NCI-H146 treated with DMSO at 0.1 percent for 48 hours (cell line): ENCODE measurements around the gene HOXD1.

ENCODE experiments used
- DNase-seq: peaks from one replicate; lab custom pipeline; 2025; ENCODE audit not compliant: unreplicated experiment; lab: John Stamatoyannopoulos, UW

HOXD1 gene

DNA sequence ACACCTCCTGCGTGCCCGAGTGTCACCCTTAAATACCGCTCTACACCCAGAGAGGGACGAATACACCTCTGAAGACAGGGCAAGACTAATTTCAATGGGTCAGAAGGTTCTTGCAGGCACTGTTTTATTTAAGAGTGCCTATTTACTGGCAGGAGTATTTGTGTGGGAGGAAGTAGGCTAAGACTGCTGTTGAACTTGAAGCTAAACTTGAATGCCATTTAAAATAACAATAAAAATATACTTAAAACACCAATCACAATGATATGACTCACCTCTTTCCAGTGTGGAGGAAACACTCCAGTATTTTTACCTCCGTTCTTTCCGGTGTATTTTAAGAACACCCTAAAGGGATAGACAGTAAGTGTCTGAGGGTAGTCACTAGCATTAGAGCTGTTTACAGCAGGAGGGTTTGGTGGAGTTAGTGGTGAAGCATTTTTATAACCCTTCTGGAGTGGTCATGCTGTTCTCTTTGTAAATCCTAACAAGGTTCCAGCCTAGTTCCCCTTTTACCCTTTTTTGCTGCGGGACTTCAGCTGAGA, 9.6 kb upstream of the HOXD1 start:
- DNase-seq, result peak; percentile 23

DNA sequence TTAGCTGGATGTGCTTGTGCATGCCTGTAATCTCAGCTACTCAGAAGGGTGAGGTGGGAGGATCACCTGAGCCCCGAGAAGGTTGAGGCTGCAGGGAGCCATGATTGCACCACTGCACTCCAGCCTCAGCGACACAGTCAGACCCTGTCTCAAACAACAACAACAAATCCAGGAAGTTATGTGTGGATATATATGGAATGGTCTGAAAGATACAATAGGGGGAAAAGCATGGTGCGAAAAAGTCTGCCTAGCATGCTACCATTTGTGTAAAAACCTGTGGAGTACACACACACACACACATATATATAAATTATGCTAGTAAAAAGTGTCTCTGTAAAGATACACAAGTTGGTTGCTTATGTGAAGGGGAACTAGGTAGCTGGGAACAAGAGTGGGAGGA, 6.9 kb upstream of the HOXD1 start:
- DNase-seq, result no peak

DNA sequence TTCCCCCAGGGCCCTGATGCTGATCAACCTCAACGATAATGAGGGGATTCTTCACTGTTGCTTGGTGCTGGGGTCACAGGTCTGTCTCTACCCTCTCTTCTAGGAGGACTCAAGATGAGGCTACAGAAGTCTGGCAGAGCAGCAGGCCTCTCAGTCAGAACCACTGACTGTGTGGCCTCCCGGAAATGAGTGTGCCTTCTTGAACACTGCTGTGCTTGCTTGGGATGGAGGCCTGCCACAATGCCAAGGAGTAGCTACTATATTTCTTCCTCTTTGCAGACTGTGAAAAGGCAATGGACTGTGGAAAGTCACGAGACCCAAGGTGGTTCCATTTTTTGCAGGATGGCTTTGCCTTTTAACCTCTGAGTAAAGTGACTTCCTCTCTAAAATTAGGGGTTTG, 5.8 kb upstream of the HOXD1 start:
- no peak for DNase-seq

DNA sequence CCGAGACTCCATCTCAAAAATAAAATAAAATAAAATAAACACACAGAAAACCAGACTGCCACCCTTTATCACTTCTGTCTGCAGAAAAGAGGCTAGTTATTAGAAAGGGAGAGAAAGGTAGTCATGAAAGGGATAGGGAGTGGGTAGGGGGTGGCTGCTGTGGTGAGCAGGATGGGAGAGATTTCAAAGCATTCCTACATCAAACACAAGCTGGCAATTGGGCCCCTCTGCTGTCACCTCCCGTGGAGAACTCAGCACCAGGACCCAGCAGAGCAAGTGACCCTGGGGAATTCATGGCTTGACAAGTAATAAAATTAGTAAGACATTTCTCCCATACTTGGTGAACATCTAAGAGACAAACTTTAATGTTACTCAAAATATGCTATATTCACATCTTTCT, 3.7 kb upstream of the HOXD1 start:
- DNase-seq, result no peak

DNA sequence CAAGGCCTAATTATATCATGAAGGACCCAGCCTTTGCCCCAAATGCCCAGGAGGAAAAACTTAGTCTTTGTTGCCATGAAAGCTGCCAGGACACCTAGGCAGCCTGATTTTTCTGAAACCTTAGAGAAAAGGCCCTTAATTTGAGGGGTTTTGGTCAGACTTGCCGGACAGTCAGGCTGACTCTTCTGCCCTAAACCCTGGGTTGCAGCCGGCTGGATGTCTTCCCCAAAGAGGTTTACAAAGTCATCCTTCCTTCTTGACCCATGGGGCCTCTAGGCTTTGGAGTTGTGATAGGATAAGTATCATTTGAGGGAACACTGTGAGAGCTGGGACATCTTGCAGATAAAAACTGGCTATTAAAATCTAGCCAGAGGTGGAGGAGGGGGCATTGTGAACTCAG, 2.4 kb upstream of the HOXD1 start:
- no peak for DNase-seq

DNA sequence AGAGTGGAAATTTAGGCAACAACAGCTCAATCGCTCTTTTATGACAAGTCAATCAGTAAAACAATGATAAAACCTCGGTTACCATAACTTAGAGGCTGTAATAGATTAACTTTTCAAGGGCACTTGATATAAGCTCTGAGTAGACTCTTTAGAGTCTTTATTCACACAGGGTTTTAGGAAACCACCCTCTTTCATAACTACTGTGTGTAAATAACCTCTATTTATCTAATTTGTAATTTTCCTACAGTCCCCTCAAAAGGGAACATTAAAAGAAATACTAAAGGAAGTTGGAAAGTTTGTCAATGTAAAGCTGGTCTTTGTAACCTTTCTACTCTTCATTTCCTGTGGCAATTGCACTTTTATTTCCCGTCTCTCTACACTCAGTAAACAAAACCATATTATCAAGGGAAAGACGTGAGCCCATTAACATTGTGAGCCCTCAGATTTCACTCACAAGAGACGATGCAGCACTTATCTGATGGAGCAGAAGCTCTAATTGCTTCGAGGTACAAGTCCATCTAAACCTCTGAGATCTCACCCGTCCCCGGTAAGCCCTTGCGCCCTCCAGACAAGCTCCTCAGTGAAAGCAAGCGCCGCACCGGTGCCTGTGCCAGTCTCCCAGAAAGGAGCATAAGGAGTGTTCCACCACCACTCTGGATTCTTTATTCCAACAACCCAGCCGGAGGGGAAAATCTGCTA, 1.1 kb upstream of the HOXD1 start:
- DNase-seq, result no peak

DNA sequence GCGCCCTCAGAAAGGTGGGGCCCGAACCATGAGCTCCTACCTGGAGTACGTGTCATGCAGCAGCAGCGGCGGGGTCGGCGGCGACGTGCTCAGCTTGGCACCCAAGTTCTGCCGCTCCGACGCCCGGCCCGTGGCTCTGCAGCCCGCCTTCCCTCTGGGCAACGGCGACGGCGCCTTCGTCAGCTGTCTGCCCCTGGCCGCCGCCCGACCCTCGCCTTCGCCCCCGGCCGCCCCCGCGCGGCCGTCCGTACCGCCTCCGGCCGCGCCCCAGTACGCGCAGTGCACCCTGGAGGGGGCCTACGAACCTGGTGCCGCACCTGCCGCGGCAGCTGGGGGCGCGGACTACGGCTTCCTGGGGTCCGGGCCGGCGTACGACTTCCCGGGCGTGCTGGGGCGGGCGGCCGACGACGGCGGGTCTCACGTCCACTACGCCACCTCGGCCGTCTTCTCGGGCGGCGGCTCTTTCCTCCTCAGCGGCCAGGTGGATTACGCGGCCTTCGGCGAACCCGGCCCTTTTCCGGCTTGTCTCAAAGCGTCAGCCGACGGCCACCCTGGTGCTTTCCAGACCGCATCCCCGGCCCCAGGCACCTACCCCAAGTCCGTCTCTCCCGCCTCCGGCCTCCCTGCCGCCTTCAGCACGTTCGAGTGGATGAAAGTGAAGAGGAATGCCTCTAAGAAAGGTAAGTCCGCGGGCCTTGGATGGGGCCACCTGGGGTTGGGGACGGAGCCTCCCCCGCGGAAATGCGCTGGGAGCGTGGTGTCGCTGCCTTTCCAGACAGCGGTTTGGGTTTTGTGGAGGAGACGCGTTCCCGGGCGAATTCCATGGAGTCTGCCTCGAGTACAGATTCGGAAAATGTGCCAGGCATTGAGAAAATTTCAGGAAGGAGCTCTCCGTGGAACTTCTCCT, 559 bp downstream of the HOXD1 start:
- DNase-seq, result peak; percentile 17

DNA sequence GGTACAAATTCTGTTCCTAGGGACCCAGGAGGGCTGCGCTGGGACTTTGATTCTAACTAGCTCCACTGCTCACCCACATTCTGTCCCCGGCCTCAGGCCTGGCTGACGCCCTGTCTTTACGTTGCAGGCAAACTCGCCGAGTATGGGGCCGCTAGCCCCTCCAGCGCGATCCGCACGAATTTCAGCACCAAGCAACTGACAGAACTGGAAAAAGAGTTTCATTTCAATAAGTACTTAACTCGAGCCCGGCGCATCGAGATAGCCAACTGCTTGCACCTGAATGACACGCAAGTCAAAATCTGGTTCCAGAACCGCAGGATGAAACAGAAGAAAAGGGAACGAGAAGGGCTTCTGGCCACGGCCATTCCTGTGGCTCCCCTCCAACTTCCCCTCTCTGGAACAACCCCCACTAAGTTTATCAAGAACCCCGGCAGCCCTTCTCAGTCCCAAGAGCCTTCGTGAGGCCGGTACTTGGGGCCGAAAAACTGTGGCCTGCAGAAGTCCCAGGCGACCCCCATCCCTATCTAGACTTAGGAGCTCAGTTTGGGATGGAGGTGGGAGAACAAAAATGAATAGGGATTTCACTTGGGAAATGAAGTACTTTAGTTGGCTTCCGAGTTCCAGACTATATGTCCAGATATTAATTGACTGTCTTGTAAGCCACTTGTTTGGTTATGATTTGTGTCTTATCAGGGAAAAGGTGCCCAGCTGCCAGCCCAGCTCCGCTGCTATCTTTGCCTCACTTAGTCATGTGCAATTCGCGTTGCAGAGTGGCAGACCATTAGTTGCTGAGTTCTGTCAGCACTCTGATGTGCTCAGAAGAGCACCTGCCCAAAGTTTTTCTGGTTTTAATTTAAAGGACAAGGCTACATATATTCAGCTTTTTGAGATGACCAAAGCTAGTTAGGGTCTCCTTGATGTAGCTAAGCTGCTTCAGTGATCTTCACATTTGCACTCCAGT, 1.5 kb downstream of the HOXD1 start:
- peak; percentile 9 for DNase-seq

DNA sequence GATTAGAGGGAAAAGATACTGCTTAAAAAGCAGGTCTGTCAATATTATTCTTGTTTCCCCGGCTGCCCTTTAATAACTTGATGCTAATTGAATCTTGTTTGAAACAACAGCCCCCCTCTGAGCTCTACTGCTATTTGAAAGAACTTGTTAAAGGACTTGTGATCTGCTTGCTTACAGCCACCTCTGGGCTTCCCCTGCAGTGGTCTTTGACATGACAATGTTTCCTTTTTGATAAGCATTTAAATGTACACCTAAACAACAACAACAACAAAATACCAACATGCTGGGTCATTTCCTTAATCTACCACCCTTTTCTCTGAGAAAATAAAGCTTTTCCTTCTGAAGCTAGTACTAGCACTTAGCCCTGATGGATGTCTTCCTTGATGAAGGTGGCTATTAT, 3.9 kb downstream of the HOXD1 start:
- no peak for DNase-seq

DNA sequence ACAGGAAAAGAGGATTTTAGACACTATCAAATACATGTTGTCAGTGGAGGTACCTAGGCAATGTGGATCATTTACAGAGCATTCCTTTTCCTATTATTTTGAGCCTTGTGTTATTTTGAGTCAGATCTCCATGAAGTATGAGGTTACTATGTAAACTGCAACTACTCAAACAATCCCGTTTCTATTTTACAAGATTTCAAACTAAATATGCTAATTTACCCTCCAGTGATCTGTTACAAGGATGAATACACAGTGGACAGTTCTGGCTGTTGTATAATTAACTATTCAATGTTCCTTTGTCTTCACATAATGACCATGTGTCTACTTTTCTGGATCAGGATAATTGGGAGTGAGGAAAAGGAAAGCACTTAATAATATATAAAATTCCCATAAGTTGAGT, 4.6 kb downstream of the HOXD1 start:
- peak; percentile 17 for DNase-seq

DNA sequence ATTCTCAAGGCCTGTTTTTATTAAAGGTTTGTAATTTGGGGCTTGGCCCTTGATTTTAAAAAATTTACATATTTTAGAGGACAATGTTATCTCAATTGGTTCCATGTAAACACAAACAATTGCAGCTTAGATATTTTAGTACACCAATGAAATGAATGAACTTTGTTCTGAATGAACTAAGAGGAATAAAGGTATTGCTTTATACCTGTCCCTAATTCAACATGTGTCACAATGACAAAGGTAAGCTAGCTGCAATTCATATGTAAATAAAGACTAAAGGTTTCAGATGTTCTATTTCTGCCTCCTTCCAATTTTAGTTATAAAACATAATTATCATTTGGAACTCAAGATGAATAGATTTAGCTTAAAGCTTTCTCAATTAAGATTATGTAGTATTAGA, 11.4 kb downstream of the HOXD1 start:
- no peak for DNase-seq

DNA sequence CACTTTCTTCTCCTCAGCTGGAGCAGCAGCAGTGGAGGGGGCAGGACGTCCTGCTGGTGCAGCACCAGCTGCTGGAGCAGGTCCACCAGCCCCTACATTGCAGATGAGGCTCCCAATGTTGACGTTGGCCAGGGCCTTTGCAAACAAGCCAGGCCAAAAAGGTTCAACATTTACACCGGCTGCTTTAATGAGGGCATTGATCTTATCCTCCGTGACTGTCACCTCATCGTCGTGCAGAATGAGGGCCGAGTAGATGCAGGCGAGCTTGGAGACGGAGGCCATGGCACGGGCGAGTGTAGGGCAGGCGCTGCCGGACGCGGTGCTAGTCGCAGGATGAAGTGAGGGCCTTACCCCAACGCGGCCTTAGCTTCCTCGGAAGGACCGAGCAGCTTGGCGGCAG, 12.5 kb downstream of the HOXD1 start:
- DNase-seq, result no peak

DNA sequence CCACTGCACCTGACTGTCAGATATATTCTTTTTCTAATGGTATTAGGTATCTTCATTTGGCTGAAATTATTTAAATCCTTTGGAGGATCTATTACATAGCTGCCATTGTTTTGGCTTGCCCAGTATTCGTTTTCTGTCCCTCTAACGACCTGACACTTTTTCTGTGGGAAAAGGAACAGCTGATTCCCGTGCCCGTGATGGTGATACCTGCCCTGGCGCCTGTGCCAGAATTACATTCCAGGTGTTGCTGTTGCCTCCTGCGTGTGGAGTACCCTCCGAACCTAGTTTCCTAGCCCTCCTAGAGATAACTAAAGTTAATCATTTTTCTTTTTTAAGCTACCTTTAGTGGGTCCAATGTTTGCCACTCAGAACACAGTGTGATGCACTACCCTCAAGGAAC, 14.0 kb downstream of the HOXD1 start:
- no peak for DNase-seq

DNA sequence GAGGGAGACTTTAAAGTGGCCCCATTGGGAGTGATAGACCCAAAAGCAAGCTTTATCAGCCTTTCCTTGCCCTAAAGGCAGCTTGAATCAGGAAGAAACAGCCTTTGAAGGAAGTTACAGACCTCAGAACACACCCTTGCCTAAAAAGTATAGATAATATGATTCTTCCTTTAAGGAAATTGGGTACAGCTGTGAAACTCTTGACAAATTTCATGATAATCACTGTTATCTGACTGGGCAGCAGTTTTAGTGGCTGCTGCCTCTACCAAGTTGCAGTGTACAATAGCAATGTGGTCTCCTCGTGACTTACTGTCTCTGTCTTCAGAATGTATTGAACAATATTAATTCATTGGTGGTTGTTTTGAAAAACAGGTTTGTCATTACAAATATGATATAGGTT, 16.7 kb downstream of the HOXD1 start:
- DNase-seq, result no peak

DNA sequence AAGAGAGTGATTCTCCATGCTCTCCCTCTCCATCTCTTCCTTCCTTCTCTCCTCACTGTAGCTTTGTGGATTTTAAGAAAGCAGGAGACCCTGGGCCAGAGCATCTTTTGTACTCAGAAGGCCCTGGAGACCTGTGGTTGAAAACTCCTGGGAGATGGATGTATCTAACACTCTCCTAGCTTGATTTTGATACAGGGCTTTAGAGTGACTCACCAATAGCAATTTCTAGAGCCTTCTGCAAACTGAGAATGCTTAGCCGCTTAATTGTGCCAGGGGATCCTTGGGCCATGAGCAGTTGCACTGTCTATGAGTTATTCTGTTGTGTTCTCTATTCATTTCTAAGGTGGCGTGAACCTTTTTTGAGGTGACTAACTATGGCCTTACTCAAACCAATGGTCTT, 17.7 kb downstream of the HOXD1 start:
- DNase-seq, result no peak

DNA sequence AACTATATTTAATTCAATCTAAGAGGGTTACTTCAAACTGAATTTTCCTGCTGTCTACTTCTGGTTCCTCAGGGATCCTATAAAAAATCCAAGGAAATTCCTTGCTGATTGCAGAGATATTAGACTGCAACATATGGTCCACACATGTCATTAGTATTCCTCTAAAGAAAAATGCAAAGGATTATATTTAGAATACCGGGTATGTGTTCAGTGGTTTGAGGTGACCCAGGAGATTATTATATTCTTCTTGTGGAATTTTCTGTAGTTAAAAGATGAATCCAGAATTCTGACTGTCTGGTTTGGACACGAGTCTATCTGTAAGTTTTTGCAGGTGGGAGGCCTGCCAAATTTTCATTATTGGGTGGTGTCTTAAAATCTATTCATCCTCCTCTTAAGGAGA, 18.2 kb downstream of the HOXD1 start:
- DNase-seq, result no peak

DNA sequence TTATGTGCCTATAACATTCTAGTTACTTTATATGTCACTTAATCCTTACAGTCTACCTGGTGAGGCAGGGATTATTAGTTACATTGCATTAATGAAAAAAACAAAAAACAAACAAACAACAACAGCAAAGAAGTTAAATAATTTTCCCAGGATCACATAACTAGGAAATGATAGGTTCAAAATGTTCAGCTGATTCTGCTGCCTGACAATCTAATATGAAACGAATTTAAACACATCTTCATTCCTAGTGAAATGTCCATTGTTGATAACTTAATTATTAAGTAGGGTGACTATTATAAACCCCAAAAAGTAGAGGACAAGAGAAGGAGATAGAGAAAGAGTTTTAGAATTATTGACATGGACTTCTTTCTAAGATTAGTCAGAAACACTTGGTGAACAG, 22.6 kb downstream of the HOXD1 start:
- no peak for DNase-seq

DNA sequence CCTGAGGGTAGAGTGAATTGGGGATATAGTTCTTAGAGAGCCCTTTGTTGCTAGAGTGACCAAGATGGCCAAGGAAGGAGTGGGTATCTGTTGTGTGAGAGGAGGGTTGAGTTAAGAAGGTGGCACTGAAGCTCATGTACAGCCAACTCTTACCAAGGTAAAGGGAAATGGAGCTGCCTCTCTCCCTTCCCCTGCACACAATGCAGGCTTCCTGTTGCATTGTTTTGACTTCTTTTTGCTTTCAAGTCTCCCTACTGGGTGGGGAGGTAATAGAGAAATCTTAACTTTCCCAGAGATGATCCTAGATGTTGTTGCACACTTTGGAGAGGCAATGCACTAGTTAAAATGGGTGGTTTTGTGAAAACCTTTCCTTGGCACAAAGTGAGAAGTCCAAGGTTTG, 23.8 kb downstream of the HOXD1 start:
- DNase-seq, result no peak

DNA sequence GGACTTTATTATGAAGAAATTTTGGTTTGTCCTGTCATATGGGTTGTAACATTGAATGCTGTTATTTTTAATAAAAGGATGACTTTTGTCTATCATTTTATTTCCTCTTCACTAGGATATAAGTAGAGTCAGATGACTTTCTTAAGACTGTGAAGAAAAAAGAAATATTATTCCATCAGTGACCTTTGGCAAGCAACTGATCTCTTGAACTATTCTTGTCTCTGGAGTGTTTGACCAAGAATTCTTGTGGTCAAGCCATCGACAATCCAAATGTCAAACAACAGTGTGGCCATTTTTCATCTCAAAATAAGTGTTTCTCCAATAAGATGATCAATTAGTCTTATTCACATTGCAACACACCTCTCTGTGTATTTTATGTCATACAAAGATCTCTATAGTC, 24.9 kb downstream of the HOXD1 start:
- no peak for DNase-seq

DNA sequence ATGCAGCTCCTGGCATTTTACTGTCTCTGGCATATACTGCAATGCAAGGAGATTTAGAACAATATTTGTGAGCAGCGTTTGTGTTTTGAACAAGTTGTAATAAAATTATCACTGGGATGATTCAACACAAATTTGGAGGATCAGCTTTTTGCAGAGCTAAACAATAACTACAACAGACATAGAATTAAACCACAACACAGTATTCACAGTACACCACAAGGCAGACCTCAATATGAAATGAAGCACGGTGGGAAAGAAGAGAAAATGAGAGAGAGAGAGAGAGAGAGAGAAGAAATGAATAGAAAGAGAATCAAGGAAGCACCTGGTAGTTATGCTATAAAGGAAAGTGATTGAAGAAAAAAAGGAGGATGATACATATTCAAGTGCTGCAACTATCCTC, 39.4 kb downstream of the HOXD1 start:
- no peak for DNase-seq

DNA sequence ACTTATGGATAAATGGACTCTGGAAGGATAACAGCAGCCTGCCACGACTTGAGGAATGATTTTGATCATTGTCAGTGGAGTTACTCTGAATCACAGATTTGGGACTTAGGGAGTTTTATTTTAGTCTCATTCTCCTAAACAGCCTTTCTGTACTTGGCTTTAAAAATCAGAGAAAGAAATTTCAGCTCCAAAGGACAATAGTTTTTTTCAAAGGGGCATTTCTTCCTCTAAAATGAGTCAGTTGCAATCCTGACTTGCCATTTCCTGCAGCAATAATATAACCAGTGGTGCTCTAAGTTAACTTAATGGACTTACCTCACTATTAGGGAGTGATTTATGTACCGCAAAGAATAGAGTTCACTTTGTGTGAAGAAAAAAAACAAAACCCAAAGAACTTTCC, 45.7 kb downstream of the HOXD1 start:
- no peak for DNase-seq
